Esophagus muscularis mucosa (tissue), 4 donors: ENCODE measurements around the gene MEGF6. TPM values are rescaled to one million over a fixed set of nuclear protein-coding genes. Genes with fewer than 3 reads are reported as not detected.

Experiments used
- DNase-seq: peaks from one replicate; pipeline ENCODE4 v3.0.0-alpha.2; 2017; ENCODE audit errors: extremely low spot score
- H3K27ac ChIP-seq, 4 donors: fragments of 200-600 bp; sonication (generic); replicated peaks in 1 of 4; 1 replicate in 3 of 4; 2 replicates in 1 of 4; pipeline ENCODE4 v1.5.1; 2016 to 2019; ENCODE audit warnings: mild to moderate bottlenecking in 1 of 4
- H3K27me3 ChIP-seq, 4 donors: fragments of 200-600 bp; sonication (generic); one replicate each; pipeline versions ENCODE4 v1.5.1 to v1.6.0; 2016 to 2019
- H3K36me3 ChIP-seq, 4 donors: fragments of 200-600 bp; sonication (generic); one replicate each; pipeline ENCODE4 v1.5.1; 2016 to 2019
- H3K4me1 ChIP-seq, 4 donors: fragments of 200-600 bp; sonication (generic); one replicate each; pipeline ENCODE4 v1.5.1; 2016 to 2019
- H3K4me3 ChIP-seq, 4 donors: fragments of 200-600 bp; sonication (generic); 1 replicate in 2 of 4; 2 replicates in 2 of 4; pipeline ENCODE4 v1.5.1; 2016 to 2019; ENCODE audit warnings: mild to moderate bottlenecking in 4 of 4, moderate library complexity in 1 of 4
- H3K9me3 ChIP-seq, 4 donors: fragments of 200-600 bp; sonication (generic); 1 replicate in 3 of 4; 2 replicates in 1 of 4; pipeline ENCODE4 v1.5.1; 2016 to 2019
- EP300 ChIP-seq: sonication (generic); formaldehyde crosslinking; IDR thresholded peaks from one replicate; pipeline ENCODE4 v1.6.1; 2017; ENCODE audit warnings: antibody characterized with exemption
- POLR2A ChIP-seq: fragments of 450-650 bp; IDR thresholded peaks from one replicate; pipeline ENCODE4 v1.6.1; 2017; ENCODE audit warnings: antibody characterized with exemption, moderate library complexity, mild to moderate bottlenecking, low read depth
- POLR2AphosphoS5 ChIP-seq, 2 donors: sonication (generic); formaldehyde crosslinking; IDR thresholded peaks; one replicate each; pipeline ENCODE4 v1.6.1; 2017; ENCODE audit warnings: antibody characterized with exemption in 2 of 2
- WGBS: methylation state at CpG from one replicate; pipeline ENCODE4 v1.1.5; 2018; 5-methylcytosine and 5-hydroxymethylcytosine counted together
- intact Hi-C: fragments of 100-400 bp; cut with DNase I; formaldehyde crosslinking; loops from one replicate; pipeline ENCODE4 v1.15.1; 2023
- total RNA-seq, 4 donors: library from RNA; depleted of rRNA; stranded (reverse); fragments of >200 nt; gene quantifications; one replicate each; pipeline versions ENCODE4 v1.1.0 to v1.2.1, GENCODE V29; 2016
- TF ChIP-seq, protein P1 (sequence below), 3 experiments: fragments of 200-600 bp in 2 of 3; fragments of 450-650 bp in 1 of 3; sonication (generic) in 2 of 3; IDR thresholded peaks; one replicate each; pipeline ENCODE4 v1.5.1; 2017 to 2019; ENCODE audit warnings: antibody characterized with exemption in 3 of 3, mild to moderate bottlenecking in 2 of 3, moderate library complexity in 1 of 3

The MEGF6 gene
- total RNA-seq, 4 donors from 2014 or later: 9.3 to 18.1 (median 12.7) TPM

DNA sequence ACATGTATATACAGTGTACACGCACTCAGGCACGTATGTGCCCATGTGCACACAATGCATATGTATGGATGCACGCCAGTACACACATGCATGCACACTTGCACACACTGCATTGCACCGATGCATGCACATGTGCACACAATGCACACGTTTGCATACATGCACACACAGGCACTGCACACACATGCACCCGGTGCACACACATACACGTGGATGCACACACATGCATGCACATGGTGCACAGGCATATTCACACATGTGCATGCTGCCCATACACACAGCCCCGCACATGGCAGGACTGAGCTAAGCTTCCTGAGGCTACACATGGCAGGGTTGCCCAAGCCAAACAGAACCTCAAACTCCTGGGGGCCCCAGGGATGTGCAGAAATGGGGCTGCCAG, 137.3 kb downstream of the MEGF6 start:
- no peak for DNase-seq
- H3K4me3 ChIP-seq: no peak overlapping the region
- 94% methylated on average over 7 of the region's 8 CpGs for WGBS
- intact Hi-C loops: no loop called here
- H3K27ac ChIP-seq: no peak overlapping the region
- TF ChIP-seq, protein P1, sequence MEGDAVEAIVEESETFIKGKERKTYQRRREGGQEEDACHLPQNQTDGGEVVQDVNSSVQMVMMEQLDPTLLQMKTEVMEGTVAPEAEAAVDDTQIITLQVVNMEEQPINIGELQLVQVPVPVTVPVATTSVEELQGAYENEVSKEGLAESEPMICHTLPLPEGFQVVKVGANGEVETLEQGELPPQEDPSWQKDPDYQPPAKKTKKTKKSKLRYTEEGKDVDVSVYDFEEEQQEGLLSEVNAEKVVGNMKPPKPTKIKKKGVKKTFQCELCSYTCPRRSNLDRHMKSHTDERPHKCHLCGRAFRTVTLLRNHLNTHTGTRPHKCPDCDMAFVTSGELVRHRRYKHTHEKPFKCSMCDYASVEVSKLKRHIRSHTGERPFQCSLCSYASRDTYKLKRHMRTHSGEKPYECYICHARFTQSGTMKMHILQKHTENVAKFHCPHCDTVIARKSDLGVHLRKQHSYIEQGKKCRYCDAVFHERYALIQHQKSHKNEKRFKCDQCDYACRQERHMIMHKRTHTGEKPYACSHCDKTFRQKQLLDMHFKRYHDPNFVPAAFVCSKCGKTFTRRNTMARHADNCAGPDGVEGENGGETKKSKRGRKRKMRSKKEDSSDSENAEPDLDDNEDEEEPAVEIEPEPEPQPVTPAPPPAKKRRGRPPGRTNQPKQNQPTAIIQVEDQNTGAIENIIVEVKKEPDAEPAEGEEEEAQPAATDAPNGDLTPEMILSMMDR (IDR thresholded peaks at IDR 0.05): no peak
- TF ChIP-seq POLR2A: no peak
- TF ChIP-seq POLR2AphosphoS5 (IDR thresholded peaks at IDR 0.05): no peak
- no peak for TF ChIP-seq EP300
- peaks cover 6 to 13% (median 7%) of the 10 kb centered on the region in 4 donors for H3K4me1 ChIP-seq
- no peaks in the 10 kb centered on the region for H3K9me3 ChIP-seq
- H3K27me3 ChIP-seq: peaks cover 0 to 59% (median 0%) of the 10 kb centered on the region in 4 donors
- H3K36me3 ChIP-seq: no peaks in the 10 kb centered on the region

DNA sequence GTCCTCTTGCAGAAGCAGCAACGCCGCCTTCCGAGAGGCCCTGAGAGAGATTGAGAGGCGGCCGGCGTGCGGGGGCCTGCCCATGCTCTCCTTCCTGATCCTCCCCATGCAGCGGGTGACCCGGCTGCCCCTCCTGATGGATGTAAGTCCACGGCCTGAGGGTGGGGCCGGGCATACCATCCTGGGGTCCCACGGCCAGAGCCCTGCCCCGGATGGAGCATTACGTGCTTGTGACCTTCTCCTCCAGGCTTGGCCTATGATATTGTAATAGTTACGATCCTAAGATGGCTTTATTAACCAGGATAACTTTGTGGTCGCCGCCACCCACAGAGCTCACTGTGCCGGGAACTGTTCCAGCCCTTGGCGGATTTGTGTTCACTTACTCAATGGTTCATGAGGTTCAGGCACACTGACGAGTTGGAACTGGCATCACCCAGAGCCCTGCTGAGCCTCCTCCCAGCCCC, 137.9 kb downstream of the MEGF6 start:
- no peaks in the 10 kb centered on the region for H3K9me3 ChIP-seq
- H3K36me3 ChIP-seq: no peaks in the 10 kb centered on the region
- H3K27me3 ChIP-seq: peaks cover 0 to 65% (median 0%) of the 10 kb centered on the region in 4 donors
- DNase-seq: no peak
- intact Hi-C loops: no loop called here
- TF ChIP-seq EP300 (no peak), POLR2AphosphoS5 (IDR thresholded peaks at IDR 0.05) (no peak), POLR2A (no peak)
- TF ChIP-seq, protein P1 (IDR thresholded peaks at IDR 0.05): no peak
- H3K27ac ChIP-seq: no peak overlapping the region
- H3K4me3 ChIP-seq: no peak overlapping the region
- WGBS: 67% methylated on average over 12 of the region's 20 CpGs
- H3K4me1 ChIP-seq: peaks cover 6 to 13% (median 7%) of the 10 kb centered on the region in 4 donors

DNA sequence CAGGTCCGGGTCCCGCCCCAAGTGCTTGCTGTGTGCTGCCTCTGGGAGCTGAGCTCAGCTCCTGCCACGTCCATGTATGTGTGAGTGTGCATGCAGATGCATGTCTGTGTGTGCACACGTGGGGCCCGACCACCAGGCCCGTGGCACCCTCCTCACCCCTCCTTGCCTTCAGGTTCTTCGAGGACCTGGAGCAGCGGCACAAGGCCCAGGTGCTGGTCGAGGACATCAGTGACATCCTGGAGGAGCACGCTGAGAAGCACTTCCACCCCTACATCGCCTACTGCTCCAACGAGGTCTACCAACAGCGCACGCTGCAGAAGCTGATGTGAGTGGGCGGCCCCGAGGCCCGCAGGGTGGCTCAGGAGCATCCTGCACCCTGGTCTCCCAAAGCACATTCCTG, 138.4 kb downstream of the MEGF6 start:
- 92% methylated on average over 10 of the region's 17 CpGs for WGBS

DNA sequence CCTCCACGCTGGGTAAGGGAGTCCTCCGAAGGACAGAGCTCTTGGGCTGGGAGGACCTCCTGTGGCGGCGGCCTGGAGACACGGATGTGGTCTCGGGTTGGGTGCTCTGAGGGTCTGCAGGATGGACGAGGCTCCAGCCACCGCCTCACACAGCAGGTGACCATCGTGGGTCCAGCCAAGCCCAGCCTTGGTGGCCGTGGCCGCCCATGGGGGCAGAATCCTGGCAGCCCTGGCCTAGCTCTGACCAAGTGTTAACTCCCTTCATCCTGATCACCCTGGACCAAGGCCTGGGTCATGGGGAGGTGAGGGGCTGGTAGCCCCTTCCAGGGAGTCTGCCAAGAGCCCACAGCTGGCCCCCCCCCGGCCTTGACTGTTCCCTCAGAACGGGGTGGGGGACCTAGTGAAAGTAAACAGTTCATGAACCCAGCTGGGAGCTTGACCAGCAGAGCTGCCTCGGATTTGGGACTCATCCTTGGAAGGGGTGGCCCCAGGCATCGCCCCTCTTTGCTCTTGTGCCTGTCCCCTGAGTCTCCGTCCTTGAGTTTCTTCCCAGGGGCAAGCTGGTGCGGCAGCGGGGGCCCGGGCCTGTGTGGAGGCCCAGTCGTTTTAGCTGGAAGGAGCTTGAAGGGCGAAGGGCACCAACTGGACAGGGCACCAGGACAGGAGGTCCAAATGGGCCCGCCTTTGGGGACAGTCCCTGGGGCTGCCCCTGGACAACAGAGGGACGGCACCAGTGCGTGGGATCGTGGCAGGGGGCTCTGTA, 139.0 kb downstream of the MEGF6 start:
- 72% methylated on average over 7 of the region's 25 CpGs for WGBS
- intact Hi-C loops: no loop called here
- TF ChIP-seq, protein P1 (IDR thresholded peaks at IDR 0.05): no peak
- no peak for TF ChIP-seq EP300
- TF ChIP-seq POLR2A: no peak
- no peak for TF ChIP-seq POLR2AphosphoS5 (IDR thresholded peaks at IDR 0.05)
- DNase-seq: no peak
- H3K27ac ChIP-seq: no peak overlapping the region
- H3K4me1 ChIP-seq: peaks cover 6 to 13% (median 7%) of the 10 kb centered on the region in 4 donors
- peaks cover 0 to 77% (median 0%) of the 10 kb centered on the region in 4 donors for H3K27me3 ChIP-seq
- no peaks in the 10 kb centered on the region for H3K9me3 ChIP-seq
- no peaks in the 10 kb centered on the region for H3K36me3 ChIP-seq
- no peak overlapping the region for H3K4me3 ChIP-seq

More for the DNA sequence above, 138.4 kb downstream of the MEGF6 start:
- no peaks in the 10 kb centered on the region for H3K9me3 ChIP-seq
- intact Hi-C loops: no loop called here
- no peaks in the 10 kb centered on the region for H3K36me3 ChIP-seq
- no peak overlapping the region for H3K27ac ChIP-seq
- DNase-seq: no peak
- peaks cover 0 to 70% (median 0%) of the 10 kb centered on the region in 4 donors for H3K27me3 ChIP-seq
- peaks cover 6 to 13% (median 7%) of the 10 kb centered on the region in 4 donors for H3K4me1 ChIP-seq
- H3K4me3 ChIP-seq: no peak overlapping the region
- TF ChIP-seq EP300 (no peak), POLR2A (no peak), POLR2AphosphoS5 (IDR thresholded peaks at IDR 0.05) (no peak)
- TF ChIP-seq, protein P1 (IDR thresholded peaks at IDR 0.05): no peak
